Thoracic aorta (tissue), 2 donors: ENCODE data around the gene ARHGAP22. TPM values are rescaled to one million over a fixed set of nuclear protein-coding genes. Genes with fewer than 3 reads are reported as not detected.

Experiments
- ATAC-seq: fragments of 150-250 bp; one replicate; pipeline ENCODE4 v1.8.0; 2017; ENCODE audit warnings: low read depth; ENCODE audit not compliant: insufficient number of reproducible peaks, low FRiP score
- DNase-seq: peaks from one replicate; pipeline ENCODE4 v3.0.0-alpha.2; 2020; ENCODE audit warnings: low spot score
- H3K27ac ChIP-seq, 2 donors: fragments of 200-600 bp; sonication (generic); 1 replicate in 1 of 2; 2 replicates in 1 of 2; pipeline ENCODE4 v1.5.1; 2016; ENCODE audit warnings: mild to moderate bottlenecking in 2 of 2, moderate library complexity in 2 of 2
- H3K27me3 ChIP-seq: fragments of 200-600 bp; sonication (generic); replicated peaks from 2 replicates; pipeline ENCODE4 v1.6.0; 2016; ENCODE audit warnings: mild to moderate bottlenecking; ENCODE audit not compliant: insufficient read depth
- H3K36me3 ChIP-seq: fragments of 200-600 bp; sonication (generic); one replicate; pipeline ENCODE4 v1.5.1; 2016
- H3K4me1 ChIP-seq, 2 donors: fragments of 200-600 bp; sonication (generic); 1 replicate in 1 of 2; 2 replicates in 1 of 2; pipeline versions ENCODE4 v1.5.1 to v1.6.0; 2016; ENCODE audit warnings: low read depth in 2 of 2, mild to moderate bottlenecking in 1 of 2; ENCODE audit not compliant: control insufficient read depth in 1 of 2
- H3K4me3 ChIP-seq: fragments of 200-600 bp; sonication (generic); 2 replicates; pipeline ENCODE4 v1.5.1; 2016; ENCODE audit warnings: mild to moderate bottlenecking
- H3K9me3 ChIP-seq: fragments of 200-600 bp; sonication (generic); 2 replicates; pipeline ENCODE4 v1.5.1; 2016
- total RNA-seq, 2 donors: library from RNA; depleted of rRNA; stranded (reverse); fragments of >200 nt; gene quantifications; one replicate each; pipeline versions ENCODE4 v1.1.0 to v1.2.3, GENCODE V29; 2016
- TF ChIP-seq, protein P1 (sequence below): fragments of 200-600 bp; sonication (generic); IDR thresholded peaks from one replicate; pipeline ENCODE4 v1.5.1; 2019; ENCODE audit warnings: antibody characterized with exemption

The ARHGAP22 gene
- total RNA-seq, 2 donors from 2014 or later, result 15.4 to 24.8 TPM

DNA sequence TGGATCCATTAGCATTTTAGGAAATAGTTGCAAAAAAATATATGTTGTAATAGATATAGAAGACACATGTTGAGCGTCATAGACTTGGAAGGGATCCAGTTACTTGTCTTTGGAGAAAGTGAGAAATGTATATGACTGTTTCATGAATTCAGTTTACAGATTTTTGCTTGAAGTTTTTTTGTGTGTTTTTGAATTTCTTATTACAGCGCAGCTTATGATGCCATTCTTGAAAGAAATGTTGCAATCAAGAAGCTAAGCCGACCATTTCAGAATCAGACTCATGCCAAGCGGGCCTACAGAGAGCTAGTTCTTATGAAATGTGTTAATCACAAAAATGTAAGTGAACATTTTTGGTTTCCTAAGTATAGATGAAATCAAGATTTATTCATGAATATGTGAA is 200.2 kb downstream of the ARHGAP22 start:
- ATAC-seq, result no peak

DNA sequence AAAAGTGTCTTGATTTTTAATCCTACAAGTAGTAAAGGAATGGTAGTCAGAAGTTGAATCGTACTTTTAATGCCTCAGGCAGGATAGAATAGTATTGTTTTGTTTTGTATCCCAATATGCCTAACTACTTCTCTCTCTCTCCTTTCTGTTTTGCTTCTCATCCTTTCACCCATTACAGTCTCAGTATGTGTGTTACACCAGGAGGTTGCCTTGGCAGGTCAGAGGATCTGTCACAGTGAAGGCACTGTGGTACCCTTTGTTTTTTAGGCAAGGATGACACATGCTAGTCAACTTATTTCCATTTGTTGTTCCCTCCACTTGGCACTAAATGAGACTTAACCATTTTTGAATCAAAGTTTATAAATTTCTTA is 204.0 kb downstream of the ARHGAP22 start:
- no peaks in the 10 kb centered on the region for H3K9me3 ChIP-seq
- no peak overlapping the region for H3K4me3 ChIP-seq
- no peak for DNase-seq
- no peak for ATAC-seq
- H3K36me3 ChIP-seq, result no peaks in the 10 kb centered on the region
- H3K27ac ChIP-seq, result no peak overlapping the region
- H3K27me3 ChIP-seq, result no peaks in the 10 kb centered on the region
- TF ChIP-seq, protein P1, sequence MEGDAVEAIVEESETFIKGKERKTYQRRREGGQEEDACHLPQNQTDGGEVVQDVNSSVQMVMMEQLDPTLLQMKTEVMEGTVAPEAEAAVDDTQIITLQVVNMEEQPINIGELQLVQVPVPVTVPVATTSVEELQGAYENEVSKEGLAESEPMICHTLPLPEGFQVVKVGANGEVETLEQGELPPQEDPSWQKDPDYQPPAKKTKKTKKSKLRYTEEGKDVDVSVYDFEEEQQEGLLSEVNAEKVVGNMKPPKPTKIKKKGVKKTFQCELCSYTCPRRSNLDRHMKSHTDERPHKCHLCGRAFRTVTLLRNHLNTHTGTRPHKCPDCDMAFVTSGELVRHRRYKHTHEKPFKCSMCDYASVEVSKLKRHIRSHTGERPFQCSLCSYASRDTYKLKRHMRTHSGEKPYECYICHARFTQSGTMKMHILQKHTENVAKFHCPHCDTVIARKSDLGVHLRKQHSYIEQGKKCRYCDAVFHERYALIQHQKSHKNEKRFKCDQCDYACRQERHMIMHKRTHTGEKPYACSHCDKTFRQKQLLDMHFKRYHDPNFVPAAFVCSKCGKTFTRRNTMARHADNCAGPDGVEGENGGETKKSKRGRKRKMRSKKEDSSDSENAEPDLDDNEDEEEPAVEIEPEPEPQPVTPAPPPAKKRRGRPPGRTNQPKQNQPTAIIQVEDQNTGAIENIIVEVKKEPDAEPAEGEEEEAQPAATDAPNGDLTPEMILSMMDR, result no peak
- no peaks in the 10 kb centered on the region for H3K4me1 ChIP-seq

More for the DNA sequence above, 200.2 kb downstream of the ARHGAP22 start:
- Histone ChIP-seq H3K4me3 (no peak overlapping the region), H3K27ac (no peak overlapping the region), H3K27me3 (no peaks in the 10 kb centered on the region), H3K9me3 (no peaks in the 10 kb centered on the region), H3K36me3 (no peaks in the 10 kb centered on the region), H3K4me1 (no peaks in the 10 kb centered on the region)
- TF ChIP-seq, protein P1, result no peak
- DNase-seq, result no peak

DNA sequence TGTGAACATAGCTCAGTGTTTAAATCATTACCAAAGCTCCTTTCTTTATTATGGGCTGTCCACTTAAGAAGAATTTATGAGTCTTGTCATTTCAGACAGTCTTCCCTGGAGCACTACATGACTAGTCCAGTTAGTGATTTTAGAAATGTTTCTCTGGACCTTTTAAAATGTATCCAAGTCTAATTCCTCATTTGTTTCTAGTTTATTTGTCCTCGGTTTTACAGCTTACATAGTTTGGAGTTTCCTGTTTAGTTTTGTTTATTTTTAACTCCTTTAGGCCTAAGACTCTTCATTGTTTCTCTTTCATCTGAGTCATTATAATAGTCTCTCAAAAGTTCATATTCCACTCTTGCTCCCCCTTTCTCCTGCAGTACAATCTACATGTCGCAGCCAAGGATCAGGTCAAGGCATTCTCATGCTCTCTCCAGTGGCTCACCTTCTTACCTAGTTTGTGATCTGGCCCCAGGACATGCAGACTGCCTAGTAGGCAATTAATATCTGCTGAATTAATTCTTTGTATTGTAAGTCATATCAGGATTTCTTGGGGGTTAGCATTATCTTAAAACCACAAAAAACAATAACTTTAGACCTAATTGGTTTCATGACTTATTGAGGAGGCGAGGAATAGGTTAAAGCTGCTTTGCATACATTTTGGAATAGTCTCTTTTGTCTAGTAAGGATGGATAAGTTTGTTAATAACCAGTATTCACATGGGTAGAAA is 204.6 kb downstream of the ARHGAP22 start:
- no peaks in the 10 kb centered on the region for H3K27me3 ChIP-seq
- H3K27ac ChIP-seq, result no peak overlapping the region
- TF ChIP-seq, protein P1, result no peak
- no peak for DNase-seq
- no peaks in the 10 kb centered on the region for H3K4me1 ChIP-seq
- no peaks in the 10 kb centered on the region for H3K9me3 ChIP-seq
- H3K4me3 ChIP-seq, result no peak overlapping the region
- H3K36me3 ChIP-seq, result no peaks in the 10 kb centered on the region
- ATAC-seq, result no peak

- H3K9me3 ChIP-seq, result no peaks in the 10 kb centered on the region
- ATAC-seq (no peak), DNase-seq (no peak)
- H3K36me3 ChIP-seq, result no peaks in the 10 kb centered on the region
- H3K4me1 ChIP-seq, result no peaks in the 10 kb centered on the region
- H3K27me3 ChIP-seq, result no peaks in the 10 kb centered on the region
- no peak overlapping the region for H3K27ac ChIP-seq
- no peak overlapping the region for H3K4me3 ChIP-seq
- TF ChIP-seq, protein P1, result no peak
These were observed 205.3 kb downstream of the ARHGAP22 start for GRCh38 chr10:48399551-48399950.

GRCh38 chr10:48399056-48399541 is 205.8 kb downstream of the ARHGAP22 start:
- DNase-seq, result no peak
- Histone ChIP-seq H3K36me3 (no peaks in the 10 kb centered on the region), H3K9me3 (no peaks in the 10 kb centered on the region), H3K4me3 (no peak overlapping the region), H3K27me3 (no peaks in the 10 kb centered on the region), H3K27ac (no peak overlapping the region), H3K4me1 (no peaks in the 10 kb centered on the region)
- TF ChIP-seq, protein P1, result no peak
- no peak for ATAC-seq
